H1 (cell line): ENCODE measurements around the gene IL32. TPM values are rescaled to one million over a fixed set of nuclear protein-coding genes. Genes with fewer than 3 reads are reported as not detected.
"Not testable (repeated sequence)": the region's sequence is repeated elsewhere in the genome, so short reads cannot be mapped to it uniquely, and the experiment has no call there.

Experiments
- CTCF ChIA-PET: fragments of 300-600 bp; sonication (Branson Sonifier 250); formaldehyde crosslinking; loops from one replicate; lab custom pipeline; 2021; ENCODE audit not compliant: partially characterized antibody; lab: Charles Lee
- POLR2A ChIA-PET: fragments of 300-600 bp; sonication (Branson Sonifier 250); formaldehyde crosslinking; loops from one replicate; lab custom pipeline; 2021; ENCODE audit warnings: inconsistent platforms; ENCODE audit not compliant: partially characterized antibody; lab: Charles Lee
- DNase-seq, 2 experiments: peaks; one replicate each; pipeline versions ENCODE4 v3.0.0 to v3.0.0-alpha.2; 2010 to 2022; ENCODE audit warnings: low spot score in 2 of 2, low read depth in 1 of 2, mixed read lengths in 1 of 2
- FAIRE-seq: peaks from 2 replicates; lab custom pipeline; 2011; peaks lifted over from hg19 to GRCh38; lab: Jason Lieb, UNC
- H2AFZ ChIP-seq: 2 replicates; pipeline ENCODE4 v1.8.1; 2012; ENCODE audit warnings: low read length, inconsistent platforms
- H2AK5ac ChIP-seq: 2 replicates; pipeline ENCODE4 v1.6.1; 2013; ENCODE audit warnings: low read depth, low read length
- H2BK120ac ChIP-seq: replicated peaks from 2 replicates; pipeline ENCODE3; 2013; ENCODE audit warnings: low read depth, low read length, inconsistent platforms
- H2BK12ac ChIP-seq: 2 replicates; pipeline ENCODE4 v1.6.1; 2013; ENCODE audit warnings: low read depth, low read length
- H2BK15ac ChIP-seq: 2 replicates; pipeline ENCODE4 v1.6.1; 2013; ENCODE audit warnings: low read length
- H2BK20ac ChIP-seq: 2 replicates; pipeline ENCODE4 v1.6.1; 2013; ENCODE audit warnings: low read length
- H2BK5ac ChIP-seq: 2 replicates; pipeline ENCODE4 v1.6.1; 2013; ENCODE audit warnings: low read depth, low read length
- H3K14ac ChIP-seq: 2 replicates; pipeline ENCODE4 v1.6.1; 2013; ENCODE audit warnings: inconsistent platforms; ENCODE audit not compliant: insufficient read length
- H3K18ac ChIP-seq: 2 replicates; pipeline ENCODE4 v1.6.1; 2013; ENCODE audit warnings: low read length; ENCODE audit errors: extremely low read depth
- H3K23ac ChIP-seq: 2 replicates; pipeline ENCODE4 v1.6.1; 2013; ENCODE audit warnings: inconsistent platforms; ENCODE audit not compliant: insufficient read length
- H3K23me2 ChIP-seq: 2 replicates; pipeline ENCODE4 v1.6.1; 2013; ENCODE audit warnings: low read depth, low read length
- H3K27ac ChIP-seq: 2 replicates; pipeline ENCODE4 v1.6.1; 2011; ENCODE audit warnings: low read depth, low read length, inconsistent platforms
- H3K27me3 ChIP-seq, 4 experiments: replicated peaks in 1 of 4; 1 replicate in 1 of 4; 2 replicates in 3 of 4; pipeline versions ENCODE4 v1.6.1 to v1.8.1; 2011 to 2013; ENCODE audit warnings: low read length in 3 of 4, mild to moderate bottlenecking in 3 of 4, inconsistent platforms in 2 of 4, mixed read lengths in 2 of 4, moderate library complexity in 1 of 4; ENCODE audit not compliant: control insufficient read depth in 3 of 4, insufficient read depth in 3 of 4; ENCODE audit errors: extremely low read depth in 1 of 4
- H3K36me3 ChIP-seq, 4 experiments: 2 replicates each; pipeline versions ENCODE4 v1.6.1 to v1.8.1; 2011 to 2013; ENCODE audit warnings: mild to moderate bottlenecking in 4 of 4, low read length in 3 of 4, moderate library complexity in 2 of 4, control low read depth in 1 of 4, inconsistent platforms in 1 of 4; ENCODE audit not compliant: insufficient read depth in 4 of 4, control insufficient read depth in 2 of 4
- H3K4ac ChIP-seq: replicated peaks from 2 replicates; pipeline ENCODE3; 2013; ENCODE audit warnings: low read length, low read depth, mixed read lengths, inconsistent platforms; ENCODE audit not compliant: insufficient read length
- H3K4me1 ChIP-seq, 4 experiments: replicated peaks in 1 of 4; 1 replicate in 1 of 4; 2 replicates in 3 of 4; pipeline versions ENCODE4 v1.6.1 to v1.8.1; 2011 to 2013; ENCODE audit warnings: low read length in 3 of 4, inconsistent platforms in 2 of 4, mixed read lengths in 1 of 4; ENCODE audit not compliant: insufficient read depth in 4 of 4, control insufficient read depth in 3 of 4
- H3K4me2 ChIP-seq, 2 experiments: 2 replicates each; pipeline versions ENCODE4 v1.6.1 to v1.8.1; 2011 to 2013; ENCODE audit warnings: low read depth in 2 of 2, low read length in 2 of 2, control low read depth in 1 of 2, inconsistent platforms in 1 of 2, mild to moderate bottlenecking in 1 of 2; ENCODE audit not compliant: insufficient read depth in 1 of 2
- H3K4me3 ChIP-seq, 4 experiments: fragments of 200-600, 300-600 bp in 1 of 4; sonication (generic), shearing (Covaris generic), sonication (Bioruptor Twin) in 1 of 4; 2 replicates each; pipeline versions ENCODE4 v1.5.1 to v1.8.1; 2011 to 2016; ENCODE audit warnings: low read length in 4 of 4, low read depth in 3 of 4, control low read depth in 2 of 4, inconsistent platforms in 2 of 4, mild to moderate bottlenecking in 2 of 4, mixed read lengths in 1 of 4, moderate library complexity in 1 of 4; ENCODE audit not compliant: insufficient read depth in 2 of 4; ENCODE audit errors: extremely low read depth in 1 of 4
- H3K56ac ChIP-seq: replicated peaks from 2 replicates; pipeline ENCODE3; 2013; ENCODE audit warnings: low read depth, mild to moderate bottlenecking, mixed read lengths, low read length, inconsistent platforms; ENCODE audit not compliant: insufficient read length
- H3K79me1 ChIP-seq: 2 replicates; pipeline ENCODE4 v1.6.1; 2013; ENCODE audit warnings: low read depth, low read length, control low read depth
- H3K79me2 ChIP-seq, 2 experiments: 2 replicates each; pipeline versions ENCODE4 v1.6.1 to v1.8.1; 2012 to 2013; ENCODE audit warnings: low read length in 2 of 2, mild to moderate bottlenecking in 2 of 2, inconsistent platforms in 1 of 2; ENCODE audit not compliant: insufficient read depth in 2 of 2, control insufficient read depth in 1 of 2
- H3K9ac ChIP-seq, 4 experiments: replicated peaks in 1 of 4; 1 replicate in 1 of 4; 2 replicates in 3 of 4; pipeline versions ENCODE4 v1.6.1 to v1.8.1; 2011 to 2013; ENCODE audit warnings: low read depth in 3 of 4, low read length in 3 of 4, control low read depth in 2 of 4, mild to moderate bottlenecking in 2 of 4, moderate library complexity in 2 of 4, inconsistent platforms in 1 of 4; ENCODE audit errors: extremely low read depth in 1 of 4
- H3K9me3 ChIP-seq, 2 experiments: 2 replicates each; pipeline versions ENCODE4 v1.6.1 to v1.8.1; 2012 to 2013; ENCODE audit warnings: mild to moderate bottlenecking in 2 of 2, moderate library complexity in 2 of 2, control low read depth in 1 of 2, inconsistent platforms in 1 of 2, low read depth in 1 of 2, low read length in 1 of 2, mixed read lengths in 1 of 2; ENCODE audit not compliant: insufficient read depth in 2 of 2
- H4K20me1 ChIP-seq, 2 experiments: replicated peaks in 1 of 2; 2 replicates each; pipeline versions ENCODE3 to v1.8.1; 2011 to 2013; ENCODE audit warnings: inconsistent platforms in 2 of 2, low read length in 2 of 2, mild to moderate bottlenecking in 1 of 2; ENCODE audit not compliant: insufficient read depth in 2 of 2, control insufficient read depth in 1 of 2
- H4K5ac ChIP-seq: 2 replicates; pipeline ENCODE4 v1.6.1; 2013; ENCODE audit warnings: low read length, low read depth, mixed read lengths, inconsistent platforms; ENCODE audit not compliant: insufficient read length
- H4K8ac ChIP-seq: 2 replicates; pipeline ENCODE4 v1.8.0; 2013; ENCODE audit warnings: mild to moderate bottlenecking, moderate library complexity, low read length, inconsistent platforms; ENCODE audit not compliant: insufficient read depth; ENCODE audit errors: extremely low read depth
- H4K91ac ChIP-seq: replicated peaks from 2 replicates; pipeline ENCODE3; 2013; ENCODE audit warnings: low read length, mixed read lengths, inconsistent platforms; ENCODE audit not compliant: insufficient read length
- WGBS, 2 experiments: shearing (Covaris generic) in 1 of 2; methylation state at CpG; one replicate each; pipeline versions ENCODE4 v1.1.6 to v1.1.7; 2013 to 2015; ENCODE audit warnings: low lambda C conversion rate in 2 of 2, mixed read lengths in 2 of 2, inconsistent platforms in 1 of 2, low coverage in 1 of 2, missing lambda C conversion rate in 1 of 2; ENCODE audit not compliant: insufficient replicate concordance in 2 of 2, insufficient coverage in 1 of 2, insufficient read length in 1 of 2; ENCODE audit errors: extremely low coverage in 1 of 2, missing lambda C conversion rate in 1 of 2; 5-methylcytosine and 5-hydroxymethylcytosine counted together
- polyA plus RNA-seq, 7 experiments: library from polyadenylated mRNA; depleted of rRNA in 3 of 7; stranded (reverse) in 5 of 7; unstranded in 2 of 7; fragments of >200 nt in 5 of 7; fragments of 200-250 nt in 2 of 7; gene quantifications; 1 replicate in 5 of 7; 2 replicates in 1 of 7; 4 replicates in 1 of 7; pipeline versions ENCODE4 v1.2.1 to v1.2.3, GENCODE V29; 2011 to 2013; ENCODE audit warnings: missing spikeins in 2 of 7, mixed read lengths in 2 of 7
- total RNA-seq: library from RNA; stranded (reverse); fragmentation: NEBNext Ultra II Directional; extraction: Animal tissue kit (Norgen Biotek cat#: 25700); gene quantifications from 2 replicates; pipeline ENCODE4 v1.2.1, GENCODE V29; 2021

The IL32 gene
- total and polyA plus RNA-seq, 2 of the 8 experiments (the other 6 are each of a cell fraction or from before 2014, with no cell fraction given), result 2.7 to 5.0 TPM

- not testable (repeated sequence) for H3K36me3 ChIP-seq, H3K4ac ChIP-seq, H3K4me2 ChIP-seq, H2AFZ ChIP-seq, H3K9me3 ChIP-seq, H2AK5ac ChIP-seq, H3K27me3 ChIP-seq, H3K79me2 ChIP-seq, H2BK12ac ChIP-seq, FAIRE-seq, H2BK20ac ChIP-seq, DNase-seq, H4K8ac ChIP-seq, H3K9ac ChIP-seq, H3K27ac ChIP-seq, H3K14ac ChIP-seq, H2BK120ac ChIP-seq, H3K79me1 ChIP-seq, H3K56ac ChIP-seq, H4K91ac ChIP-seq, H3K23ac ChIP-seq, H4K5ac ChIP-seq, H3K18ac ChIP-seq, H3K4me3 ChIP-seq, H2BK15ac ChIP-seq, H3K23me2 ChIP-seq, H2BK5ac ChIP-seq
- ChIA-PET POLR2A (interaction anchor here (0.8 to 12.7 kb wide), 24 partner anchors 8 to 79 kb away, joined by 3 to 140 read pairs (median 5); partner anchors contain the start of genes CLDN6, HCFC1R1, THOC6 and TNFRSF12A), CTCF (interaction anchor here (0.7 to 6.6 kb wide), 9 partner anchors 8 to 119 kb away, joined by 3 to 88 read pairs (median 4); no protein-coding TSS in a partner anchor)
- peaks cover 7 to 13% of the 10 kb centered on the region in 2 experiments for H4K20me1 ChIP-seq
- 69% methylated on average over 8 of the region's 9 CpGs; no CpG with 5 or more reads in 1 of the 2 experiments for WGBS, 2 experiments
- peaks cover 5 to 17% (median 6%) of the 10 kb centered on the region in 4 experiments; a peak in 6 of 7 replicates for H3K4me1 ChIP-seq
These were observed 9.7 kb upstream of the IL32 start for GRCh38 chr16:3055734-3056115.
